HG03575 (cell line): ENCODE data around the gene SETD2.
"Not testable (repeated sequence)": the region's sequence is repeated elsewhere in the genome, so short reads cannot be mapped to it uniquely, and the experiment has no call there.

Experiments used
- ATAC-seq: cut with Tn5 transposase; IDR thresholded peaks from one replicate; pipeline ENCODE4 v1.9.1; 2021; ENCODE audit not compliant: unreplicated experiment, insufficient number of reproducible peaks, low FRiP score; ENCODE audit errors: extremely low read depth

The SETD2 gene

DNA sequence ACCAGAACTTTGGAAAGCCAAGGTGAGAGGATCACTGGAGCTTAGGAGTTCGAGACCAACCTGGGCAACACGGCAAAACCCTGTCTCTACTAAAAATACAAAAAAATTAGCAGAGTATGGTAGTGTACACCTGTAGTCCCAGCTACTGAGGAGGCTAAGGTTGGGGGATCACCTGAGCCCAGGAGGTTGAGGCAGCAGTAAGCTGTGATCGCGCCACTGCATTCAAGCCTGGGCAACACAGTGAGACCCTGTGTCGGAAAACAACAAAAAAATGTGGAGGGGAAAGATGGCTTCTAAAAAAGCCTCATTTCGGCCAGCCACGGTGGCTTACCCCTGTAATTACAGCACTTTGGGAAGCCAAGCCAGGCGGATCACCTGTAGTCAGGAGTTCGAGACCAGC lies 54.5 kb downstream of the SETD2 start:
- ATAC-seq, result no peak

DNA sequence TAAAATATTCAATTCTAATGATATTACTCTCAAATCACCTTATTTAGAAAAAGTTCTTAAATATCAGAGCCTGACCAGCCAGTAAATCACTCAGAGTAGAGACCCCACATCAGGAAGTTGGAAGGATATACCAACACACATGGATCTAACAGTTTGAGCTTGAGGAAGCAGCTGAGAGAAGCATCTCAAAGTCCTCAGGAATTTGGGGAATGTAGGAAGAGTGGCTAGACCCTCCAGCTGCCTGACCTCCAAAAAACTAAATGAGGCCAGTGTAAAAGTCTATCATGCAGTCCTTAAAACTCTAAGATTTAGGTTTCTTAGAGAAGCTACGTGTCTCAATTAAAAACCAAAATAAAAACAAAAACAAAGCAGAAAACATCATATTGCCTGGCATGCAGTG lies 55.4 kb downstream of the SETD2 start:
- ATAC-seq, result no peak

DNA sequence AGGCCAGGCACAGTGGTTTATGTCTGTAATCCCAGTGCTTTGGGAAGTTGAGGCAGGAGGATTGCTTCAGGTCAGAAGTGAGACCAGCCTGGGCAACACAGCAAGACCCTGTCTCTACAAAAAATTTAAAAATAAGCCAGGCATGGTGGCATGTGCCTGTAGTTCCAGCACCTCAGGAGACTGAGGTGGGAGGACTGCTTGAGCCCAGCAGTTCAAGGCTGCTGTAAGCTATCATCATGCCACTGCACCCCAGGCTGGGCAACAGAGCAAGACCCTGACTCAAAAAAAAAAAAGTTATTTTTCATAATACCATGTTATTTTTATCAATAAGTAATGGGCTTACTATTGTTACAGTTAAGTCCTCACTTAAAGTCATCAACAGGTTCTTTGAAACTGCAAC lies 59.7 kb downstream of the SETD2 start:
- no peak for ATAC-seq

DNA sequence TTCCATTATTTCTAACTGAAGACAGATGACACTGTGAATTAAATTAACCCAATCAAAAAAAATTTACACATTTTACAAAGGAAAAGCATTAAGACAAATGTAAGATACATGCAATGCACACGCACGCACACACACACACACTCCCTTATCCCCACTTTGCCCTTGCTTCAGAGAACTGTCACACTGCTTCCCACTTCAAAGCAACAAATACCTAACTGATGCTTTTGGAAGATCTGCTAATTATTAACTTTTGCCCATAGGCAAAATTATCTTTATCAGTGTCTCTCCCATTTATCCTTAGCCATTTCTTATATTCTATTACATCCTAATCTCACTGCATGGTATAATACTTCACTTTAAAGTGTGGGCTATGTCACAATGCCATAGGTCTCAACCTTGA lies 60.3 kb downstream of the SETD2 start:
- no peak for ATAC-seq

DNA sequence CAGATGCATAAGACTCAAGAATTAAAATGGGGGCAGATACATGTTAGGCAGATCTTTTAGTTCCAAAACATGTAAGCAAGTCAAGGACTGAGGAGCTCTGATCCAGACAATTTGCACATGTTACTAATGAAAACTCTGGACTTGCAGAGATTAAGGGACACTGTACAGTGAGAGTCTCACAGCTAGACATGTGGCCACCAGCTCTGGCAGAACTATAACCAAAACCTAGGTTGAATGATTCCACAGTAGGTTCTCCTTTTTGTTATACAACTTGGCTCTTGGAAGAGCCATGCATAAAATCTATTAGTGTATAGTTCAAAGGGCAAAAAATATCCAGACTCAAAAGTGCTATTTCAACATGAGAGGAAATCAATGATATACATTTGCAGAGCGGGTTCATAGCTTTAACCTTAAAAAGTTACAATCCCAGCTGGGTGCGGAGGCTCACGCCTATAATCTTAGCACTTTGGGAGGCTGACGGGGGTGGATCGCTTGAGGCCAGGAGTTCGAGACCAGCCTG lies 61.8 kb downstream of the SETD2 start:
- no peak for ATAC-seq

DNA sequence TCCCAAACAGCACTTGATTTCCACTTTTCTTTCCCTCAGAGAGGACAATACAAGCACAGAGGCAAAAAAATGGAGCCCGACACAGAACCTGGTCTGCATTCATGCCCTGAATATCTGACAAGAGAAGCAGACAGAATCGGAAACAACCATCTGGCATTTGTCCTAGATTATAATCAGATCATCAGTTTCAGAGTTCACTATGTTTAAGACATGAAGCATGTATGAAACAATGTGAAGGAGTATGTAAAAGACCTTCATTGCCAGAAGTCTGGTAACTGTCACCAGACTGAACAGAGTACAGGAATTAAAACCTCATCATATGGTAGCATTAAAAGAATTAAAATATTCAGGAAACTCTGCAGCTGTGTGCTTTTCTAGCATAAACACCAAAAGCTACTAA lies 65.0 kb downstream of the SETD2 start:
- ATAC-seq, result no peak

DNA sequence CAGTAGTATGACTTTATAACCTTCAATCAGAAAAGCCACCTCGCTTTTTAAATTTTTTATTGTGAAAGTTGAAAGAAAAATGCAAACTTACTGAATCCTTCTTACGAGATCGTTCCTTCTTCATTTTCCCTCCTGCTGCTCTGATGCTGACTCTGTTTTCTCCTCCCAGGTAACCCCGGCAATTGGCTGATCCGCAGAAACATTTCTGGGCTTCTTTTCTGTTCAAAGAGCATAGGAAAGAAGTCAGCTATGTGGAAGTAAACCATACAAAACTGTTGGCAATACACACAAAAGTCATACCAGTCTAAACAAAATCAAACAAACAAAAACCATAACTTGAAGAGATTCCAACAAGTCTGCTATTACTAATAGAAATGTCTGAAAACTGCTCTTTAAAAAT lies 66.0 kb downstream of the SETD2 start:
- no peak for ATAC-seq

DNA sequence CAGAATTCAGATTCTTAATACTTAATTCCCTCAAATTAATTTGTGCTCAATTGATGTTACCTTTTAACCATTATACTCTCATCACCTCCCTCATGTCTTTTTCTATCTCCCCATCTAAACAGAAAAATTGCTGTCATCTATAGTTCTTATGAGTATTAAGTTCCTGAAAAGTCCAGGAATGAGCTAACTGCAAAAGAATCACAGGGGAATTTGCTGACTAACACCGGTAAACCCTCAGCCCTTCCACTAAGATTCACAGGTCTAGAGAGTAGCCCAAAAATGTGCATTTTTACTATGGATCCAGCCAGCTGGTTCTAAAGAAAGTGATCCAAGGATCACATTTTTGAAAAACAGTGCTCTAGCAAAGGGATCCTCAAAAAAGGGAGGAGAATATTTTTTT lies 67.0 kb downstream of the SETD2 start:
- no peak for ATAC-seq

DNA sequence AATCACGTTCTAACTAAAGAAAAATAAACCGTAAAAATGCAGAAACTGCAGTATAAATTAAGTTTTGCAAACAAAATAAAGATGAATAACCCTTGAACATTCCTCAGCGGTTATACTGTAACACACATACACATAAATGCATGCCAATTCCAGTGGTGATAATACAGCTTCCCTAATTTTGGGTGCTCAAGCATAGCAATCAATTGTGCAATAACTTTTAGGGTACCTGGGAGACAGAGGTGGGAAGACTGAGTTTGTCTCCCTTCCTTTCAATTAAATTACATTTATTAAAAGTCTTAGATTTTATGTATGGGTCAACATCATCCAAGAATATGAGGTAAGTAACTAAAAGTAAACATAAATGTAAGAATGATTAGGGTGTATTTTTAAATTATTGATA lies 71.8 kb downstream of the SETD2 start:
- no peak for ATAC-seq

DNA sequence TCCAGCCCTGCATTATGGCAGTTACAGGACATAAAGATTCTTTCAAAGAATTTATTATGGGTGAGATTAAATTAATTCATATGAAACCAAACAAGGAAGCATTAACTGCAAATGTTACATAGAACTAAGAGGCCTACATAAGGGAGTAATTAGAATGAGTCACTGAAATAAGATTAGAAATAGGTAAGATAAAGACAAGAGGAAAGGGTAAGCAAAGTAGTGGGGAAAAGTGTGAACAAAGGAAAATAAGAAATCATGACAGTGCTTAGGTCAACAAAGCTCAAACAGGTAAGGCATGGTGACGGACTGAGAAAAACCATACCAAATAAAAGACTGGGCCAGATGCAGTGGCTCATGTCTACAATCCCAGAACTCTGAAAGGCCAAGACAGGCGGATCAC lies 74.3 kb downstream of the SETD2 start:
- no peak for ATAC-seq

DNA sequence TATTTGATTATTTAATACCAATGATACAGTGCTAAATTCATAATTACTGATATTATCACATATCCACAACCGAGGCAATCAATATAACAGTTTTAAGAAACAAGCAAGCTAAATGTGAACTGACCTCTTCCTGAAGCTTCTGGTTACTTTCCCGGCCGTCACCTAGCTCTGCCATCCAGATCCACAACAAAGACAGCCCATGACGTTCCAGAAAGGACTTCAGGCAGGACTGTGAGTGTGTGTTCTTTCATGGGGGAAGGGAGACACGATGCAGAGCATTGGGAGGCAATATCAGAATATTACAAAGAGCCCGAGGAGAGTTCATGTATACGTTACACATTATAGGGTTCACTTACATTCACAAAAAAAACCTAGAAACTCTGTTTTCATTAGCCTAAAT lies 77.8 kb downstream of the SETD2 start:
- ATAC-seq, result no peak

DNA sequence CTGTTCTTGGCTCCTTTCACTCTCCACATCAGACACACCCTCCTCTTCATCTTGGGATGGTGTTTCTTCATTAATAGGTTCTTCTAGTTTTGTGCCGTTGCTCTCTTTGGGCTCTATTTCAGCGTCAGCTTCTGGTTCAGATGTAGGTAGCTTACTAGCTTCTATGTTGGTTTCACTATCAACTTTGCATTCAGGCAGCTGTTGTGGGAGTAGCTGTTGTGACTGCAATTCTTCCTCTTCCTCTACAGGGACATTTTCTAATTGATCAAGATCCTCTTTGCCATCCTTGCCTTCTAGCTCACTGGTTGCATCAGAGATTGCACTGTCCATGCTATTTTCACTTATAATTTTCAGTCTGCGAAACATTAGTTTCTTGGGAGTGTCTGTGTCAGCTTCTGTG lies 80.1 kb downstream of the SETD2 start:
- no peak for ATAC-seq

DNA sequence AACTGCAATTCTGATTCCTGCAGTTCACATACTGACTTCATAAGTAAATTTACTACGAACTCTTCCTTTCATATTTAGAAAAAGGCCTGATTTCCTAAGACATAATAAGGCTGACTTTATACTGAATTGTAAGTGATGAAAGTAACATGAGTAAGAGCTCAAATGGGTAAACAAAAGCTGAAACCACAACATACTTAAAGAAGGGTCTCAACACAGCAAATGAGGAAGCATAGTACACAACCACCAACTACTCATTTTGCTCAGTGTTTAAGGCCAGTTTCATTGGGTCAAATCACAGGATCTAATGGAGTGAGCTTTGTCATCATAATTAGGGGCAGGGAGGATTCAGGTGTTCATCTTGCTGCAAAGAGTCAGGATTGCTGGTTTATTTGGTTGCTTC lies 81.4 kb downstream of the SETD2 start:
- ATAC-seq, result no peak

DNA sequence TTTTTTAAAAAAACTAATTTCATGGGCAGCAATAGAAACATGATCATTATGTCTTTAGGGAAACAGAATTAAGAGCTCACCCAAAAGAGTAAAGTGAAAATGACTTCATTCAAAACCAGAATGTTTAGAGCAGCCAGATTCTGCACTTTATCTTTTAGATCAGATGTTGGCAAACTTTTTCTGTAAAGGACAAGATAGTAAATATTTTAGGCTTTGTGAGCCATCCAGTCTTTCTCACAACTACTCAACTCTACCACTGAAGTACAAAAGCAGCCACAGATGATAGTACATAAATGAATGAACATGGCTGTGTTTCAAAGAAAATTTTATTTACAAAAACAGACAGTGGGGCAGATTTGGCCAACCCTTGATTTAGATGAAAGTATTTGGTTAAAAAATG lies 84.5 kb downstream of the SETD2 start:
- ATAC-seq, result no peak

DNA sequence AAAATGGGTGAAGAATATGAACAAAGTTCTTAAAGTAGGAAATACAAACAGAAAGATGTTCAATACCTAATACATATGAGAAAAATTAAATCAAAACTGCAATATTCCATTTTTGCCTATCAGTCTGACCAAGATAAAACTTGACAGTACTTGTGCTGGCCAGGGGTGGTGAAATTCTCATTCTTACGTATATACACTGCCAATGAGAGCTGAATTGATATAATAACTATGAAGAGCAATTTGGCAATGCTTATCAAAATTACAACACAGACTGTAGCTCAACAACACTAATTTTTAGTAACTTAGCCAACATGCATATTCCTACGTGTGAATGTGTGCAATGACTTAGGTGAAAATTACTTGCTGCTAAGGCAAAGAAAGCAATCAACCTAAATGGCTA lies 90.2 kb downstream of the SETD2 start:
- ATAC-seq, result no peak

DNA sequence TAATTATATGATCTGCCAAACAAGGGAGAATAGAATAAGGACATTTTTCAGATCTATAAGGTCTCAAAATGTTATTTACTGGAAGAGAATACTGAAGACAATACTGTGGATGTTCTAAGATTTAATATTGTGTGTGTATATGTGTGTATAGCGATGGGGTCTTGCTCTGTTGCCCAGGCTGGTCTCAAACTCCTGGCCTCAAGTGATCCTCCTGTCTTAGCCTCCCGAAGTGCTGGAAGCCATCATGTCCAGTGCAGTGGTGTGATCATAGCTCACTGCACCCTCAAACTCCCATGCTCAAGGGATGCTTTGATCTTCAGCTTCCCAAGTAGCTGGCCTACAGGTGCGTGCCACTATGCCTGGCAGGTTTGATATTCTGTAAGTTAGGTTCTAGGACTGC lies 93.1 kb downstream of the SETD2 start:
- ATAC-seq, result no peak

DNA sequence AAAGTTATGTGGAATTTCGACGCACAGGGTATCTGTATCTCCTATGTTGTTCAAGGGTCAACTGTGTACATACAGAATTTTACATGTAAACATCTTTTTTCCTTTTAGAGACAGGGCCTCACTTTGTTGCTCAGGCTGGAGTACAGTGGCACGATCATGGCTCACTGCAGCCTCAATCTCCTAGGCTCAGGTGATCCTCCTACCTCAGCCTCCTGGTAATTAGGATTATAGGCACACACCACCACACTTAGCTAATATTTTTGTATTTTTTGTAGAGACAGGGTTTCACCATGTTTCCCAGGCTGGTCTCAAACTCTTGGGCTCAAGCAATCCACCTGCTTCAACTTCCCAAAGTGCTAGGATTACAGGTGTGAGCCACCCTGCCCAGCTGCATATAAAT lies 97.7 kb downstream of the SETD2 start:
- ATAC-seq, result not testable (repeated sequence)

DNA sequence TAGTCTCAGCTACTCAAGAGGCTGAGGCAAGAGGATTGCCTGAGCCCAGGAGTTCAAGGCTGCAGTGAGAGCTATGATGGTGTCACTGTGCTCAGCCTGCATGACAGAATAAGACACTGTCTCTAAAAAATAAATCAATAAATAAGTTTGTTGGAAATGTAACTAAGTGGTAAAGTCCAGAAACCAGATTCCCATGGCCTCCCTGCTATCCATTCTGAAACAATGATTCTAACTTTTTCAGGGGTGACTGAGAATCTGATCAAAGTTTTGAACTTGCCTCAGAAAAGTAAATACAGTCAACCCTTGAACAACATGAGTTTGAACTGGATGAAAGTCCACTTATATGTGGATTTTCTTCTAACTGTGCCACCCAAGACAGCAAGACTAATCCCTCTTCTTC lies 98.2 kb downstream of the SETD2 start:
- ATAC-seq, result no peak

DNA sequence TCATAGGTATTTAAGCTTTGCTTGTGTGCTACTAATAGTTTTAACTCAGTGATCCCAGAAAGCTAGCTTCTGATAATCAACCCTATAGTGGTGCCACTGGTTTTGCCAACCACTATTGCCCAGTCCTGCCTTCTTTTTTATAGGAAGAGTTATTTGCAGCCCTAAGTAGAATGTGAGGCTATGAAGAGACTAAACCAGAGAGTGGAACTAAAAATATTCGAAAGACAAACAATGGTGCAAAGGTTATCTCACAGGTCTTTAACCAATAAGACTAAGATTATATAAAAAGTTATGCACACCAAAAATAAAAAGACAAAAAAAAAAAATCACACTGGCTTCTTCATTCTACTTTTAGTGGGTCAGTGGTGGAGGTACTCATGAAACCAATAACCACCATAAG lies 98.9 kb downstream of the SETD2 start:
- no peak for ATAC-seq

DNA sequence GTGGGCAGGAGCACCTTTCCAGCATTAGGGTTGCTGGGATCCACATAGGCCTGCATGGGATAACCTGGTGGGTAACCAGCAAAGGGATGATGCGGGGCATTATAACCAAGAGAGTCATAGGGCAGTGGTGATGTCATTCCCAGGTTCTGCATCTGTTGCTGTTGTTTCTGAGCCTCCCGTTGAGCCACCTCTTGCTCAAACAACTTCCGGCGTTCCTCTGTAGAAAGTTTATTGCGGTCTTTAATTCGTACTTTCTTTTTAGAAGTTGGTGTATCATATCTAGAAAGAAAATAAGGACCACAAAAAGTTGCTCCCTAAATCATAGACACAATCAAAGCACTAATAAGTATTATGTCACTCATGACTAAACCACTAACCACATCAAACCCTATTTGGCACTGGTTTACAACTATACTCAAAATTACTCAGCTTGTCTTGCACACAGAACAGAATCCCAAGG lies 106.7 kb downstream of the SETD2 start:
- no peak for ATAC-seq

DNA sequence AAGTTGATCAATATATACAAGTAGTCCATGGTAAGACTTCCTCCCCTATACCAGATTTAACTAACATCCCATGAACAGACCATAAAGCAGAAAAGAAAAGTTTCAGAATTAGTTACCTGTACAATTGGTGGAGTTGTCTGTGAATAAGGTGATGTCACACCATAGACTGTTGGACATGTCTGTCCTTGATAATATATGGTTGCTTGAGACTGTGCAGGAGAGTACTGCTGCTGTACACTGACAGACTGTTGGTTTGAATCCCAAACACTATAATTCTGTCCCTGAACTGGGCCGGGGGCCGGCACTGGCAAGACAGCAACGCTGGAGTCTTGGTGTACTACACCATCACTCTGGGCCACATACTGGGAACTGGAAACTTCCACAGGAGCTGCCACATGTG lies 107.2 kb downstream of the SETD2 start:
- ATAC-seq, result no peak

DNA sequence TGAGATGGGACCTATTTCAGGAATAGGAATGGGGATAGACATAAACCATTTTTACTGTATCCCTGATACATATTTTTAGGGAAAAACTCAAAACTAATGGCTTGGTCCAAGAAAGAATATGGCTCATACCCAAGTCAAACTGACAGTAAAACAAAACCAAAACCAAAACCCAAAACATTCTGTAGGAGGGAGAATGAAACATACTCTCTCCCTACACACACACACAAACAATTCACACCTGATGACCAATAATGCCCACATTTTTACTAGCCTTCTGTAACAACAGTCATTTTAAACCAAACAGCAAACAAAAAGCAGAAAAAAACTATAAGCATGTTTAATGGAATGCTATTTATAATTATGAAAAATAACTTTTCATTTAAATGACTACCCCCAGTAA lies 109.5 kb downstream of the SETD2 start:
- ATAC-seq, result no peak
